NB4 (cell line): ENCODE data around the gene SFMBT2.

Experiments used
- DNase-seq: peaks from one replicate; pipeline ENCODE4 v3.0.0; 2010; ENCODE audit warnings: low read depth
- H3K4me3 ChIP-seq: one replicate; pipeline ENCODE4 v1.5.1; 2011; ENCODE audit warnings: mild to moderate bottlenecking, low read depth, low read length, moderate library complexity
- MYC ChIP-seq: IDR thresholded peaks from 2 replicates; pipeline ENCODE4 v1.6.1; 2011; ENCODE audit warnings: low read depth, low read length
- POLR2A ChIP-seq: IDR thresholded peaks from 2 replicates; pipeline ENCODE4 v1.6.1; 2011; ENCODE audit warnings: mild to moderate bottlenecking; ENCODE audit not compliant: insufficient read length; ENCODE audit errors: extremely low read depth
- TF ChIP-seq, protein P1 (sequence below): IDR thresholded peaks from one replicate; pipeline ENCODE4 v1.5.1; 2012; ENCODE audit warnings: low read depth, low read length
- TF ChIP-seq, protein P2 (sequence below): IDR thresholded peaks from 2 replicates; pipeline ENCODE4 v1.6.1; 2011; ENCODE audit warnings: low read depth, low read length

Gene SFMBT2

DNA sequence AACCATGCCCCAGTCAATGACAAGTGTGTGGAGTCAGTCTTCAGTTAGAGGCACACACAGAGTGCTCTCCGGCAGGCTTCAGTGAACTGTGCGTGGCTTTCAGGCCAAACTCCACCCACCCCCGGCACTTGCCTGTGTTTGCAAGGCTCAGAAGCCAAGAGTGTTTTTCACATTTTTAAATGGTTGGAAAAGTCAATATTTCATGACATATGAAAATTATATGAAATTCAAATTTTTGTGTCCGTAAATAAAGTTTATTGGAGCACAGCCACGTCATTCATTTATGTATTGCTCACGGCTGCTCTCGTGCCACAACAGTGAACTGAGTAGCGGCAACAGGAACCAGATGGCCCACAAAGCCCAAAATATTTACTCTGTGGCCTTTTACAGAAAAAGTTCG lies 104.7 kb downstream of the SFMBT2 start:
- H3K4me3 ChIP-seq = no peak overlapping the region
- no peak for DNase-seq
- TF ChIP-seq MYC = no peak
- TF ChIP-seq, protein P1, sequence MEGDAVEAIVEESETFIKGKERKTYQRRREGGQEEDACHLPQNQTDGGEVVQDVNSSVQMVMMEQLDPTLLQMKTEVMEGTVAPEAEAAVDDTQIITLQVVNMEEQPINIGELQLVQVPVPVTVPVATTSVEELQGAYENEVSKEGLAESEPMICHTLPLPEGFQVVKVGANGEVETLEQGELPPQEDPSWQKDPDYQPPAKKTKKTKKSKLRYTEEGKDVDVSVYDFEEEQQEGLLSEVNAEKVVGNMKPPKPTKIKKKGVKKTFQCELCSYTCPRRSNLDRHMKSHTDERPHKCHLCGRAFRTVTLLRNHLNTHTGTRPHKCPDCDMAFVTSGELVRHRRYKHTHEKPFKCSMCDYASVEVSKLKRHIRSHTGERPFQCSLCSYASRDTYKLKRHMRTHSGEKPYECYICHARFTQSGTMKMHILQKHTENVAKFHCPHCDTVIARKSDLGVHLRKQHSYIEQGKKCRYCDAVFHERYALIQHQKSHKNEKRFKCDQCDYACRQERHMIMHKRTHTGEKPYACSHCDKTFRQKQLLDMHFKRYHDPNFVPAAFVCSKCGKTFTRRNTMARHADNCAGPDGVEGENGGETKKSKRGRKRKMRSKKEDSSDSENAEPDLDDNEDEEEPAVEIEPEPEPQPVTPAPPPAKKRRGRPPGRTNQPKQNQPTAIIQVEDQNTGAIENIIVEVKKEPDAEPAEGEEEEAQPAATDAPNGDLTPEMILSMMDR = no peak
- TF ChIP-seq, protein P2, sequence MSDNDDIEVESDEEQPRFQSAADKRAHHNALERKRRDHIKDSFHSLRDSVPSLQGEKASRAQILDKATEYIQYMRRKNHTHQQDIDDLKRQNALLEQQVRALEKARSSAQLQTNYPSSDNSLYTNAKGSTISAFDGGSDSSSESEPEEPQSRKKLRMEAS = no peak
- no peak for TF ChIP-seq POLR2A

DNA sequence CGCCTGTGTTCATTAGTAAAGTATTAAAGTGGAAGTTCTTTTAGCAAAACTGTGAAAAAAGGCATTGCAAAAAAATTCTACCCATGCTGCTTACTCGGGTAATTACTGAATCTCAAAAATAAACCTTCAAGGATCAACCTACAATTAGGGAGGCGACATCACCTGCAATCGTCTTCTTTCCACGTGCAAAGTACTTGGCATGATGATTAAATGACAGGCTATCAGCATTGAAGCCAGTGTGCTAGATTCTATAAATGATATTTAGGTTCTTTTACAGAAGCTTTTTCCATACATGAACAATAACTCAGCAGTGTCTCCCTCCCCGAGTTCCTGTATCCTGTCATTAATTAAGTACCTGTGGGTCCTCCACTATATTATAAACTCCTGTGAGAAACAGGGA lies 105.8 kb downstream of the SFMBT2 start:
- H3K4me3 ChIP-seq = no peak overlapping the region
- TF ChIP-seq, protein P2 = no peak
- TF ChIP-seq POLR2A (no peak), MYC (no peak)
- TF ChIP-seq, protein P1 = no peak
- DNase-seq = no peak

DNA sequence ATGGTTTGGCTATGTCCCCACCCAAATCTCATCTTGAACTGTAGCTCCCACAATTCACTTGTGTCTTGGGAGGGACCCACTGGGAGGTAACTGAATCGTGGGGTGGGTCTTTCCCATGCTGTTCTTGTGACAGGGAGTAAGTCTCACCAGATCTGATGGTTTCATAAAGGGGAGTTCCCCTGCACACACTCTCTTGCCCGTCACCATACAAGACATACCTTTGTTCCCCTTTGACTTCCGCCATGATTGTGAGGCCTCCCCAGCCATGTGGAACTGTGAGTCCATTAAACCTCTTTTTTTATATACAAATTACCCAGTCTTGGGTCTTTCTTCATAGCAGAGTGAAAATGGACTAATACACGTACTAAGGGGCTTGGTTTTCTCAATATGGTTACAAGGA lies 106.7 kb downstream of the SFMBT2 start:
- no peak overlapping the region for H3K4me3 ChIP-seq
- TF ChIP-seq, protein P2 = no peak
- TF ChIP-seq, protein P1 = no peak
- TF ChIP-seq MYC (no peak), POLR2A (no peak)
- no peak for DNase-seq

DNA sequence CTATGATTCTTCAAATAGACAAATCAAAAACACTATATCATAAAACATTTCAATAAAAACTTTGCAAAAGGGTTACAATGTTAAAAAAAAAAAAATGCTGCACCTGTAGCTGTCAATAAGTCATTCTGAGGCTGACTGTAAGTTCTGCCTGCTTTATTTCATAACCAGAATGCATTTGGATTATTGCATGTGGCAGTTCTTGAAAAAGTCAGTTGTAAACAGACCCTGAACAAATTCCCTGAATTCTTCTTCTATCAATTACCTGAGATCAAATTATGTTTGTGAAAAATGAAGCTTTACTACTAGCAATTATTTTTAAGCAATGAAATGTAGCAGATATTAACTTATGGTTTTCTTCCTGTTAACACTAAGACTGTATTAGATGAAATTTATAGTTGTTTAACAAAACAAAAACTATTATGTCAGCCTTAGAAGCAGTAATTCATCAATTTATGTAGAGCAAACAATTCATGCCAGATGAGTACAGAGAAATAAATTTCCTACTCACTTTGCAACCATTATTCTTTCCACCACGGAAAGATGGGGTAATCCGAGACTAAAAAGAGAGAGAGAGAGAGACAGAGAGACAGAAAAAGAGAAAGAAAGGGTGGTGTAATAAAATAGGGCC lies 107.8 kb downstream of the SFMBT2 start:
- no peak overlapping the region for H3K4me3 ChIP-seq
- no peak for DNase-seq
- no peak for TF ChIP-seq MYC
- TF ChIP-seq, protein P2 = no peak
- TF ChIP-seq POLR2A = no peak
- TF ChIP-seq, protein P1 = no peak

DNA sequence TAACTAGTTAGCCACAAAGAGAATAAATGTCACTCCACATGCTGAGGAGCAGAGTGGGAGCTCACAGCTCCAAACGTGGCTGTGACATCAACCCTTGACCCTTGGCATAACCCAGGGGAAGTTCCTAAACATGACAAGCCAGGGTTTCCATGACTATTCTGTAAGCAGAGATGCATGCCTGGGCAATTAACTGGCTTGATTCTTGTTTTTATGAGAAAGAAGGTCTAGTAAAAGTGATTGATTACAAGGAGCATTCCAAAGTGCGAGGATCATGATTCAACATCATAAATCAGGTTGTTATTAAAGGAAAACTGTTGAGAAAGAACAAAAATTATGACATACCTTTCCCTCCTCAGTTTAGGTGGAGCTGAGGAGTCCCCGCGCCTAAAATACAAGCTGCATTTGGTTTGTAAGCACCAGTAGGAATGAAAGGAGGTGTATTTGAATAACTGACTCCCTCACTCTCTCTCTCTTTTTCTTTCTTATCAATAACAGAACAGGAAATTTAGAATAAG lies 108.4 kb downstream of the SFMBT2 start:
- H3K4me3 ChIP-seq = no peak overlapping the region
- TF ChIP-seq MYC (no peak), POLR2A (no peak)
- TF ChIP-seq, protein P1 = no peak
- TF ChIP-seq, protein P2 = no peak
- no peak for DNase-seq
